ENCODE data around the gene APBB2.

APBB2 gene

DNA sequence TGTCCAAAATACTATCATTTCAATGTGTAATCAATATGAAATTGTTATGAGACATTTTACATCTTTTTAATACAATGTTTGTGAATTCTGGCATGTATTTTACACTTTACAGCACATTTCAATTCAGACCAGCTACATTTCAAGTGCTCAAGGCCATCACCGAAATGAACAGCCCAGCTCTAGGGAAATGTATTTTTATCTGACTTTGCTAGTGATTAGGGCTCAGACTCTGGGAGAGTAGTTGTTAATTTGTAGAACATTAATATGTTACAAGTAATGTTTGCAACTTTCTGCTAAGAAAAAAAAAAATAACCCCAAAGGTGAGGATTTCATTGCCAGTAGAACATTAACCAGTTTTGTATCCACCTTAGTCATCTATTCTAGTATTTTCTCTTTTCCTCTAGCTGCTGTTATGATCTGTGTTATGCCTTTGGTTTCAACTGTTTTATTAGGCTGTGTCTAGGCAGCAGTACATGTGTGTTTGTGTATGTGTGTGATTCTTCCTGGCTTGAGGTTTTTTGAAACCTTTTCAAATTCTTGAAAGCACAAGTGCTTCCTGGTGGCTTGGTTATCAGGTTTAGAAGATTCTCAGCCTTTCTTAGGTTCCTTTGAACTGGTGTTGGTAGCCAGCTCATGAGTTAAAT is 338.7 kb downstream of the APBB2 start:
- Histone ChIP-seq H3K27ac (ENCODE audit: poor library complexity, severe bottlenecking) (no peak overlapping the region), H3K9me3 (ENCODE audit: severe bottlenecking) (no peaks in the 10 kb centered on the region), H3K4me3 (ENCODE audit: severe bottlenecking) (no peak overlapping the region), H3K36me3 (ENCODE audit: low read depth) (peaks cover 45% of the 10 kb centered on the region), H3K27me3 (ENCODE audit: insufficient read depth, poor library complexity, severe bottlenecking) (no peaks in the 10 kb centered on the region), H3K4me1 (ENCODE audit: insufficient read depth, poor library complexity, severe bottlenecking) (no peaks in the 10 kb centered on the region)
- ATAC-seq (ENCODE audit: low read depth) (no peak), DNase-seq (ENCODE audit: low spot score) (no peak)
- TF ChIP-seq, protein P1, sequence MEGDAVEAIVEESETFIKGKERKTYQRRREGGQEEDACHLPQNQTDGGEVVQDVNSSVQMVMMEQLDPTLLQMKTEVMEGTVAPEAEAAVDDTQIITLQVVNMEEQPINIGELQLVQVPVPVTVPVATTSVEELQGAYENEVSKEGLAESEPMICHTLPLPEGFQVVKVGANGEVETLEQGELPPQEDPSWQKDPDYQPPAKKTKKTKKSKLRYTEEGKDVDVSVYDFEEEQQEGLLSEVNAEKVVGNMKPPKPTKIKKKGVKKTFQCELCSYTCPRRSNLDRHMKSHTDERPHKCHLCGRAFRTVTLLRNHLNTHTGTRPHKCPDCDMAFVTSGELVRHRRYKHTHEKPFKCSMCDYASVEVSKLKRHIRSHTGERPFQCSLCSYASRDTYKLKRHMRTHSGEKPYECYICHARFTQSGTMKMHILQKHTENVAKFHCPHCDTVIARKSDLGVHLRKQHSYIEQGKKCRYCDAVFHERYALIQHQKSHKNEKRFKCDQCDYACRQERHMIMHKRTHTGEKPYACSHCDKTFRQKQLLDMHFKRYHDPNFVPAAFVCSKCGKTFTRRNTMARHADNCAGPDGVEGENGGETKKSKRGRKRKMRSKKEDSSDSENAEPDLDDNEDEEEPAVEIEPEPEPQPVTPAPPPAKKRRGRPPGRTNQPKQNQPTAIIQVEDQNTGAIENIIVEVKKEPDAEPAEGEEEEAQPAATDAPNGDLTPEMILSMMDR (IDR thresholded peaks at IDR 0.05; ENCODE audit: poor library complexity, severe bottlenecking): no peak

DNA sequence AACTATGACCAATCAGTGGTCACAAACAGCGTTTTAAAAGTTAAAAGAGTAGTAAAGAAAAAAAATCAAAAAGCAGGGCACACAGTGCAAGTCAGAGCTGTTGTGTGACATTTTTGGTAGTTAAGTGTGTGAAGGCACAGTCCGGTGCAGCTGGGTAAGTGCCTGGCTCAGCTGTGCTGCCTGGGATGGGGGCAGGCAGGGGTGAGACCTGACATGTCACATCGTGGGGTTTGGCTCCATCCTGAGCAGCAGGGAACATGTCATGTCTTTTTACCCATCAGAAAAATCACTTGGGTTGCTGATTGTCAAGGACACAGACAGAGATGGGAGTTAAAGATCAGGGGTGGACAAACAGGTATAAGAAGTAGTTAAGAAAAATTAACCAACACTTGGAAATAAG is 339.4 kb downstream of the APBB2 start:
- Histone ChIP-seq H3K27me3 (ENCODE audit: insufficient read depth, poor library complexity, severe bottlenecking) (no peaks in the 10 kb centered on the region), H3K4me1 (ENCODE audit: insufficient read depth, poor library complexity, severe bottlenecking) (no peaks in the 10 kb centered on the region), H3K36me3 (ENCODE audit: low read depth) (peaks cover 41% of the 10 kb centered on the region), H3K27ac (ENCODE audit: poor library complexity, severe bottlenecking) (no peak overlapping the region), H3K9me3 (ENCODE audit: severe bottlenecking) (no peaks in the 10 kb centered on the region), H3K4me3 (ENCODE audit: severe bottlenecking) (no peak overlapping the region)
- ATAC-seq (ENCODE audit: low read depth) (no peak), DNase-seq (ENCODE audit: low spot score) (no peak)
- TF ChIP-seq, protein P1 (IDR thresholded peaks at IDR 0.05; ENCODE audit: poor library complexity, severe bottlenecking): no peak

DNA sequence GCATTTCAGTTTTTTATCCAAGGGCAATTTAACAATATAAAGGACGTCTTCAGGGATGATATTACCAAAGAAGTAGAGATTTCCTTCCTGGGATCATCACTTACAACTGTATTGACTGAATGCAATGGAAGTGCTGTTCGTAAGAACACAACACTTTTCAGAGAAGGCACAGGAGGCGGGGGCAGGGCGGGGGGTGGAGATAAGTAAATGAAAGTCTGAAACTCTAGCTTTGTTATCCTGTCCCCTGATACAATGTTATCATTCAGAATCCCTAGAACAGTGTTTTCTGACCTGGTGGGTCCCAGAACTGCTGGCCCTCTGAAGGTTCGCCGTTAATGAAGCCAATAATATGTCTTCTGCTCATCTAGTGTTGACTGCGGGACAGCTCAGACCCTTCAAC is 340.0 kb downstream of the APBB2 start:
- H3K36me3 ChIP-seq (ENCODE audit: low read depth): peaks cover 46% of the 10 kb centered on the region
- no peaks in the 10 kb centered on the region for H3K27me3 ChIP-seq (ENCODE audit: insufficient read depth, poor library complexity, severe bottlenecking)
- DNase-seq (ENCODE audit: low spot score) (no peak), ATAC-seq (ENCODE audit: low read depth) (no peak)
- no peak overlapping the region for H3K27ac ChIP-seq (ENCODE audit: poor library complexity, severe bottlenecking)
- H3K4me1 ChIP-seq (ENCODE audit: insufficient read depth, poor library complexity, severe bottlenecking): no peaks in the 10 kb centered on the region
- H3K4me3 ChIP-seq (ENCODE audit: severe bottlenecking): no peak overlapping the region
- TF ChIP-seq, protein P1 (IDR thresholded peaks at IDR 0.05; ENCODE audit: poor library complexity, severe bottlenecking): no peak
- no peaks in the 10 kb centered on the region for H3K9me3 ChIP-seq (ENCODE audit: severe bottlenecking)

DNA sequence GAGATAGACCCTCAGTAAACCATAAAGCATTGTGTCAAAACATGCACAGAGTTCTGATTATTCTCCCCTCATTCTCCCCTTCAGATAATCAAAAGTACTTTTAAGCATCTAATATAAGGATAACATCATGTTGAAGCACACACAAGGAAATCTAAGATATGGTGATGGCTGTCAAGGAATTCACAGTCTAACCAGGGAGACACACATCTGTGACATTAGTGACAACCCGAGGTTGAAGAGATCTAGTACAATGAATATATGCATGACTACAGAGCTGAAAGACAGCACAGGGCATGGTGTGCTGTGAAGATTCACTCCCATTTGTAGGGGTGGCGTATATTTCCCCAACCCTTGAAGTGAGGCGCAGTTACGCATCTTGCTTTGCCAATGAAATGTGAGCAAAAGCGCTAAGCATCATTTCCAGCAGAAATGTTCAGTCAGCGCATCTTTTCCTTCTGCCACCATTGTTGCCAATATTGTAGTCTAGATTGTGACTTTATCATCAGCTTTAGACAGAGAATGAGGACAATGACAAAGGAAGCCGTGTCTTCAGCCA is 342.6 kb downstream of the APBB2 start:
- TF ChIP-seq, protein P1 (IDR thresholded peaks at IDR 0.05; ENCODE audit: poor library complexity, severe bottlenecking): no peak
- no peaks in the 10 kb centered on the region for H3K27me3 ChIP-seq (ENCODE audit: insufficient read depth, poor library complexity, severe bottlenecking)
- DNase-seq (ENCODE audit: low spot score) (no peak), ATAC-seq (ENCODE audit: low read depth) (no peak)
- peaks cover 58% of the 10 kb centered on the region for H3K36me3 ChIP-seq (ENCODE audit: low read depth)
- no peaks in the 10 kb centered on the region for H3K4me1 ChIP-seq (ENCODE audit: insufficient read depth, poor library complexity, severe bottlenecking)
- H3K27ac ChIP-seq (ENCODE audit: poor library complexity, severe bottlenecking): no peak overlapping the region
- H3K9me3 ChIP-seq (ENCODE audit: severe bottlenecking): no peaks in the 10 kb centered on the region
- no peak overlapping the region for H3K4me3 ChIP-seq (ENCODE audit: severe bottlenecking)

DNA sequence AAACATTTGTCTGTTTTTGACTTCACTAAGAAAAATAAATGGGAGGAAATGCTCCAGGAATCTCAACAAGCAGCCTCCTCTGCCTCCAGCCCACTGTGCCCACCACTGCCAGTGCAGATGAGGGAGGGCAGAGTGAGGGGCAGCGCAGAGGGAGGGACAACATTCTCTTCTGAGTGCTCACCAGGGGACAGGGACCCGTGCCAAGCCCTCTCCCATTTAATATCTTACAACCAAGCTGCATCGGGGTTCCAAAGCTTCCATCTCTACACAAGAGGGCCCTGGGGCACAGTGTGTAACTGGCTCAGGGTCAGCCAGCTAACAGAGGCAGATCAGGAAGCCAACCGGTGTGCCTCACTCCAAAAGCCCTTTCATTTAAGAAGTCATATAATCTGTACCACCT is 344.2 kb downstream of the APBB2 start:
- no peak overlapping the region for H3K27ac ChIP-seq (ENCODE audit: poor library complexity, severe bottlenecking)
- TF ChIP-seq, protein P1 (IDR thresholded peaks at IDR 0.05; ENCODE audit: poor library complexity, severe bottlenecking): no peak
- H3K9me3 ChIP-seq (ENCODE audit: severe bottlenecking): no peaks in the 10 kb centered on the region
- H3K27me3 ChIP-seq (ENCODE audit: insufficient read depth, poor library complexity, severe bottlenecking): no peaks in the 10 kb centered on the region
- H3K4me3 ChIP-seq (ENCODE audit: severe bottlenecking): no peak overlapping the region
- ATAC-seq (ENCODE audit: low read depth) (no peak), DNase-seq (ENCODE audit: low spot score) (no peak)
- H3K36me3 ChIP-seq (ENCODE audit: low read depth): peaks cover 50% of the 10 kb centered on the region
- no peaks in the 10 kb centered on the region for H3K4me1 ChIP-seq (ENCODE audit: insufficient read depth, poor library complexity, severe bottlenecking)

Data from RWPE2 (cell line).